Activated CD4-positive, alpha-beta T cell treated with anti-CD3 and anti-CD28 coated beads, Interleukin-2, amount 50 U/mL, for 48 hours (primary cell): ENCODE measurements around the gene C16orf90.
"Not testable (repeated sequence)": the region's sequence is repeated elsewhere in the genome, so short reads cannot be mapped to it uniquely, and the experiment has no call there.

Source experiments
- DNase-seq, 2 experiments: peaks; one replicate each; pipeline ENCODE4 v3.0.0-alpha.2; 2020

The C16orf90 gene

DNA sequence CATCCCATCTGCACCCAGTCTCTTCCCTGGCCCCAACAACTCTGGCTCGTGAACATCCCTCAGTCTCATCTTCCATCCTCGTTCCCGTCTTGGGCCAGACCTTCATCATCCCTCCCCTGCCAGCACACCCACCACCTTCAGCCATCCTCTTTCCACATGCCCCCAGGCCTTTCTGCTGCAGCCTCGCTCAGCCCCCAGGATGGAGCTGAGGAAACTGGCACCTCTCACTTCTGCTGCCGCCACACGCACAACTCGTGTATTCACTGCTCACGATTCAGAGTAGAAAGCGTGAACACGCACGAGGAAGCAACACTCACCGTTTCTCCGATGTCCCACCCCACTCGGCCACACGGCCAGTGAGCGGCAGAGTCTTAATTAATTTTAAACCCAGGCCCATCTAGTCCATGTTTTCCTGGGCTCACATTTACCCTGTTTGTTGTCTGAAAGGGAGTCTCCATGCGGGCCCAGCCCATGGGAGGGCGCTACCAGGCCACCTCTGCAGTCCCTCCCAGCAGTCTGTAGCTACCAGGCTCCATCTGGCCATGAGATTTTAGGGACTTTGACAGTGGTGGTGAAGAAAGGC lies 12.5 kb downstream of the C16orf90 start:
- no peak for DNase-seq

DNA sequence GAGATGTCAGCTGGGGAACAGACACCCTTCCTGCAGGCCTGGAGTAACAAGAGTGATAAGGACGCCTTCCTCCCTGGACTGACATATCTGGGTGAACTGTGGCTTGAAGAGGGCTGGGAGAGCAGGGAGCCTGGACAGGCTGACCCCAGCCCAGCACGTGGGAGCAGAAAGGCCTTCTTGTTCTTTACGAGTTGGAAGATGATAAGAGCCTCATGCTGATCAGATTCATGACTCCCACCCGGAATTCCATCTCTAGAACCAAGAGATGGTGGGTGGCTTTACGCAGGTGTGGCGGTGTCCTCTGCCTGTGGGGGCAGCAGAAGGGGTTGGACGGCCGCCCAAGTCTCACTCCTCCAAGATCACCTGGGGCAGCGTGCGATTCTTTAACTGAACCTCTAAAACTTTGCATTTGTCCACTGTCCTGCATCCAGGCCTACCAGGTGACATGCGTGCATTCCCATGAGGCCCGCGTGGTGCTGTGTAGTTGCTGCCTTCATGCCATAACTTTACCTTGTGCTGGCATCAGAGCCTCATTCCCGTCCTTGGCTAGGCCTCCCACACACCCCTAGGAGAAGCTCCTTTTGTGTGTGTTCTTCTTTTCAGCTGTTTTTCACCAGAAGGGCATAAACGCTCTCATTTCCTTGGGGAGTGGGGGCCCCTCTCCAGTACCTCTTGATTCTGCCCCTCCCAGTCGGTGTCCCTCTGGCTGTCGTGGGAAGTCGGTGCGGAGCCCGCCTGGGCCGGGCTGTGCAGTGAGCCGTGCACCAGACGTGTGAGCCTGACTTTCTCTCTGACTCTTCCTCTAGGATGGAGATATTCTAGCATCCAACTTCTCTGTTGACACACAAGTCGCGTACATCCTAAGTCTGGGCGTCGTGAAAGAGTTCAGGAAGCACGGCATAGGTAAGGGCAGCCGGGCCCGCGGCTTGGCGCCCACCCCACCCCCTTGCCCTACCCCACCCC lies 13.3 kb downstream of the C16orf90 start:
- DNase-seq: no peak

DNA sequence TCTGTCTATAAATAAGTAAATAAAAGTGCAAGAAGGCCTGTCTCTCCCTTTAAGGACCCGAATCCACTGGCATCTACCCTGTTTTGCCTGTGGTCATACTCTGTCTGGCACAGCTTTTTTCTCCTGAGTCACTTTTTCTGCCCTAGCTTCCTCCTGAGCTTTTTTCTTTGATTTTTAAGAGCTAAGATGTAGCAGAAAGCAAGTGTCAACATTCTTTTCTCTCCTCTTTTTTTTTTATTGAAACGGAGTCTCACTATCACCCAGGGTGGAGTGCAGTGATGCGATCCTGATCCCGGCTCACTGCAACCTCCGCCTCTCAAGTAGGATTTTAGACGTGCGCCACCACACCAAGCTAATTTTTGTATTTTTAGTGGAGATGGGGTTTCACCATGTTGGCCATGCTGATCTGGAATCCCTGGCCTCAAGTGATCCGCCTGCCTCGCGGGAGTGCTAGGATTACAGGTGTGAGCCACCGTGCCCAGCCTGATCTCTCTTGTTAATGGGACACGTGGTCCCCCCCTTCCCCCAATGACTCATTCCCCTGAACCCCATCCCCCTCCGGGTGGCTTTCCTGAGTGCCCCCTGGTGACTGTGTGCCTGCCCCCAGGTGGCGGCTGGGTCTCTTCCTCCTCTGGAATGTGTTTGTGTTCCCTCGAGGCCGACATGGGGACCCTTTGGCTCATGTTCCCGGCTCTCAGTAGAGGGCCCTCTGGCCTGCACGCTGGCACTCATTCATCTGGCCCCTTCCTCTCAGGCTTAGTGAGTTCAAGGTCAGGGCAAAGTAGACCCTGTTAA lies 14.2 kb downstream of the C16orf90 start:
- no peak for DNase-seq

DNA sequence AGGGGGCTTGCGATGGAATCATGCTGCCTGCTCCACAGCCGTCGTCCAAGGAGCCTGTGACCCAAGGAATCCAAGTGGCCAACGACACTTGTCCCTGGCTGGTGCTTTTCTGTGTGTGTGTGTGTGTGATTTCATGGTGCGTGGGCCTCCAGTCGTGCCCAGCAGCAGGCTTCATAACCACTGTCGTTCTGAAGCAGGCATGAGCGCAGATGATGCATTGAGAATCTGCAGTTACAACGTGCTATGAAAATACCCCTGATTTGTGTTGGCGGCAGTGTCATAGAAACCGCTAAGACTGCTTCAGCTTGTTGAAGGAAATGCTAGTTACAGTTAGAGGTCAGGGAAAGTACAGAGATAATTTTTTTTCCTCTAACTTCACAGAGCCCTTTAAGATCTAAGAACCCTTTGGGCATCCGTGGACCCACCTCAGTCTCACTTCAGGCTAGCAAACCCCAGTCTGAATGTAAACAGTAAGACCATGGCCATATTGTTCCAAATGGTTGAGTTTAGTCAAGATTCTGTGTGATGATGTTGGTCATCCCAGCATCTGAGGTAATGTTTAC lies 15.6 kb downstream of the C16orf90 start:
- no peak for DNase-seq

DNA sequence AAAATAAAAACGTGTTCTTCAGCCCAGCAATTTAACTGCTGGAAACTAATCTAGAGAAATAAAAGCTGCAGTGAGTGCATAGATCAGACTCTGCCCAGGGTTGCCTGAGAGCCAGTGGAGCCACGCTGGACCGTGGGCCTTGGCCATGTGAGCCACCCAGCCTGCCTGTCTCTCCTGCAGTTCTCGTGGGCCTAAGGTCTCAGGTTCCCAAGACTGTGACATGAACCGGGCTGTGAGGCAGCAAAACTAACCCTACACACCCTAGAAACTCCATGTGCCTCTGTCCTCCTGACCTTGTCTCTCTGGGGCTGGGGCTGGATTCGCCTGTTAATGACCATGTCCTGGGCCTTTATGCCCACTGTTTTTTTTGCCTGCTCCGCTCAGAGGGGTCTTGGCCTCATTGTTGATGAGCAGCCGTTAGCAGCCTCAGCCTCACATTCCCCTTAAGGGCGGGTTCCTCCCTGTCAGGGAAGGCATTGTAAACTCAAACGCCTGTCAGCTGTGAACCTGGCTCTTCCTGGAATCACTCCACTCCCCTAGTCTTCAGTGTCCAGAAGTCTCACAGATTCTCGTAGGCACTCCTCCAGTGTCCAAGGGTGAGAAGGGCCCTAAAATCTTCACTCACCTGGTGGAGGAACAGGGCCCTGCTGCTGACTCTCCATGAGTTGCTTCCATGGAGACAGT lies 16.9 kb downstream of the C16orf90 start:
- no peak for DNase-seq

DNA sequence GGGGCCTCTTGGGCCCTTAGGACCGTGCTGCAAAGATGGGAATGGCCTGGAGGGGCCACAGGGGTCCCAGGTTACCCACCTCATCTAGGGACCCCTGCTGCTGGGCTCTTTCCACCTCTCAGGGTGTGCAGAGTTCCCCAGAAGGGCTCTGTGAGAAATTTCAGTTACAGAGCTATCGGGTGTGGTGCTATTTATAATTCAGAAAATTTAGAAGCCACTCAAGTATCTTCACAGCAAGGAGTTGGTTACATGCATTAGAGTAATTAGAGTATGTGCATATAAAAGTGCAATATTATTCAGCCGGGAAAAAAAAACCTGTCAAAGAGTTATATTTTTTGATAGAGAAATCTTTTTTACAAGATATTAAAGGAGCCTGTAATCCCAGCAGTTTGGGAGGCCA lies 18.9 kb downstream of the C16orf90 start:
- DNase-seq: no peak

DNA sequence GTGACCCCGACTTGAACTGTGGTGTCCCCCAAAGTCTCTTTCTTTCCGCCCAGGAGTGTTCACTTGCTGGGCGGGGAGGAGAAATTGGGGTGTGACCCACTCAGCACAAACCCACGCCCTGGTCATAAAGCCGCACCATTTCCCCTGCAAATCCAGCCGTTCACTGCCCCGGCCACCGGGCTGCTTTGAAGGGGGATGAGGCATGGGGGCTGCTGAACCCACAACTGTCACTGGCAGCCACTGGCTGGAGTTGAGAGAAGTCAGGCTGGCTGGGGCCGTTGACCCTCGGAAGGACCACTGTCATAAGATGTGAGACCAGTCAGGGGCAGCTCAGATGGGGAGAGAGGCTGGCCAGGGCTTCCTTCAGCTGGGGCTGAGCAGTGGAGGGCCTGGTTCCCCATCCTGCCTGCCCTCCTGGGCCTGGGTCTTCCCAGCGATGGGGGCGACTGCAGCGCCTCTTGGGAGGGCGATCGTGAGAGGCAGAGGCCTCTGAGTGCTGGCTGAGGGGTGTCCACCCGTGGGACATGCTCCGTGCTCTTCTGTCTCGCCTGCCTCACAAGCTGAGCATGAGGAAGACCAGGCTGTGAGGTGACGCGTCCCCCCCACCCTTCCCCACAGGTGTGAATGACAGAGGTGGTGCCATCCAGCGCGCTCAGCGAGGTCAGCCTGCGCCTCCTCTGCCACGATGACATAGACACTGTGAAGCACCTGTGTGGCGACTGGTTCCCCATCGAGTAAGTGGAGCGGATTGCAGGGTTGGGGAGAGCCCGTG lies 19.5 kb downstream of the C16orf90 start:
- DNase-seq: no peak

DNA sequence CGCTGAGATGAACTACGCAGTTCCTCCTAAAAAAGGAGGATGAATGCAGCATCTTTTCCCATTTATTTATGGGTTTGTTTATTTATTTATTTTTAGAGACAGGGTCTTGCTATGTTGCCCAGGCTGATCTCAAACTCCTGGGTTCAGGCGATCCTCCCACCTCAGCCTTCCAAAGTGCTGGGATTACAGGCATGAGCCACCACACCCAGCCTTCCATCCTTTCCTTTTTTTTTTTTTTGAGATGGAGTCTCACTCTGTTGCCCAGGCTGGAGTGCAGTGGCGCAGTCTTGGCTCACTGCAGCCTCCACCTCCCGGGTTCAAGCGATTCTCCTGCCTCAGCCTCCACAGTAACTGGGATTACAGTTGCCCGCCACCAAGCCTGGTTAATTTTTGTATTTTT lies 20.4 kb downstream of the C16orf90 start:
- not testable (repeated sequence) for DNase-seq

DNA sequence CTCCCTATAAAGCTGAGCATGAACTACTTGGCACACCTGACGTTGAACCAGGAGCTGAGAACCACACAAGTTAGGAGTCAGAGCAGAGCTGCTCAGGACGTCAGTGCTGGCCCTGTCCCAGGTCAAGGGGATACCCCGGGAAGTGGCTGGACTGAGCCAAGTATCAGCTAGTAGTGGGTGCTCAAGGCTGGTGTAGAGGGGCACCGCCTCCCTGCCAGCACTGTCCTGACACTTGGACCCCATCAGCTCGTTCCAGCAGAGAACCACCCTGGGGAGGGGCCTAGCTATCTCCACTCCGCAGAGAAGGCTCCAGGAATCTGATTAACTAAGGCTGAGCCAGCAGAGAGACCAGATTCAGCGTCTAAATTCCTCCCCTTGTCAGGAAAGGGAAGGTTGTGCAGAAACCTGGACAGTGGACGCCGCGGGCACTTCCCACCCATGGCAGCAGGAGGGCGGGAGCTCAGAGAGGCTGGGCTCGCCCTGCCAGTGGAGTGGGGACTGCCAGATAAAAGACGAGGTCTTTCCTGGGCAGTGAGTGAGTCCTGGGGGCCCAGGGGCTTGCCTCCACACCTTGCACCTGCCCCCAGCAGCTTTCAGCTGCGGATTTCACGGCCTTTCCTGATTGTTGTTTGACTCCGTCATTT lies 21.0 kb downstream of the C16orf90 start:
- no peak for DNase-seq

DNA sequence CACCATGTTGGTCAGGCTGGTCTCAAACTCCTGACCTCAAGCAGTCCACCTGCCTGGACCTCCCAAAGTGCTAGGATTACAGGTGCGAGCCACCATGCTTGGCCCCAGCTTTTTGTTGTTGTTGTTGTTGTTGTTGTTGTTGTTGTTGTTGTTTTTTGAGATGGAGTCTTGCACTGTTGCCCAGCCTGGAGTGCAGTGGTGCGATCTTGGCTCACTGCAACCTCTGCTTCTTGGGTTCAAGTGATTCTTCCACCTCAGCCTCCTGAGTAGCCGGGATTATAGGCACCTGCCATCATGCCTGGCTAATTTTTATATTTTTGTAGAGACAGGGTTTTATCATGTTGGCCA lies 21.7 kb downstream of the C16orf90 start:
- not testable (repeated sequence) for DNase-seq

DNA sequence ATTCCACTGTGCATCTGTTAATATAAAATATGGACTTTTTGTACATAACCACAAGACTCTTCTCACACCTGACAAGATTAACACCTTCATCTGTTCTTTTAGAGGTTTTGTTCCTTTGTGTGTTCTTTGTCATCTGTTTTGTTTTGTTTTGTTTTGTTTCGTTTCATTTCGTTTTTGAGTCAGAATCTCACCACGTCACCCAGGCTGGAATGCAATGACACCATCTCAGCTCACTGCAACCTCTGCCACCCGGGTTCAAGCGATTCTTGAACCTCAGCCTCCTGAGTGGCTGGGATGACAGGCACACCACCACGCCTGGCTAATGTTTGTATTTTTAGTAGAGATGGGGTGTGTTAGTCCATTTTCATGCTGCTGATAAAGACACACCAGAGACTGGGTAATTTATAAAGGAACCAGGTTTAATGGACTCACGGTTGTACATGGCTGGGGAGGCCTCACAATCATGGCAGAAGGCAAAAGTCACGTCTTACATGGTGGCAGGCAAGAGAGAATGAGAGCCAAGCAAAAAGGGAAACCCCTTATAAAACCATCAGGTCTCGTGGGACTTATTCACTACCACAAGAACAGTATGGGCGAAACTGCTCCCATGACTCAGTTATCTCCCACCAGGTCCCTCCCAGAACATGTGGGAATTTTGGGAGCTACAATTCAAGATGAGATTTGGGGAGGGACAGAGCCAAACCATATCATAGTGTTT lies 22.3 kb downstream of the C16orf90 start:
- DNase-seq: peak in 1 of 2 experiments; percentile 19

DNA sequence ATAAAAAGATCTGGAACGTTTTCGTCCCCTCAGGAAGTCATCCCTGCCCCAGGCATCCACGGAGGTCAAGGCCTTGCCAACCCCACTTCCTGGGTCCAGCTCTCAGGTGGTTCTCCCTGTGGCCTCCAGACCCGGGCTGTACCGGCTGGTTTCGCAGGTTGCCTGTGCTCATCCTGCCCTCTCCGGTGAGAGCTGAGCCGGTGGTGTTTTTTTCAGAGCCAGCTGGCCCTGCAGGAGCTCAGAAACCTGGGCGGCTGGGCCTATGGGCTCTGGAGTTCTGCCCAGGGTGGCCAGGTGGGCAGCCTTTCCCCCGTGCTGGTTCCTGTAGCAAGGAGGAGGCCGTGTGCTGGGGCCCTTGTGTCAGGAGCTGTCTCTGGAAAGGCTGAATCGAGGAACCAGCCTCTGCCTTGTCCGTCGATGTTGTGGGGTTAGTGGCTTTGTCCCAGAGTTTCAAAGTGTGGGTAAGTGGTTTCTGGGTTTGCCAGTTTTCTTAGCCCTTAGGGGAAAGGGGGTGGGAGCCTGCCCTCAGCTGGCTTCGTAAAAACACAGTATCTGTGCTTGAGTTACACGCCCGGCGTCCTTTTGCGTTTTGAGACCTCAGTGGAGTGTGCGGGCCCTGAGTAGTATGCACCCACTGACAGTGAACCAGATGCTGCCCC lies 23.6 kb downstream of the C16orf90 start:
- DNase-seq: no peak

DNA sequence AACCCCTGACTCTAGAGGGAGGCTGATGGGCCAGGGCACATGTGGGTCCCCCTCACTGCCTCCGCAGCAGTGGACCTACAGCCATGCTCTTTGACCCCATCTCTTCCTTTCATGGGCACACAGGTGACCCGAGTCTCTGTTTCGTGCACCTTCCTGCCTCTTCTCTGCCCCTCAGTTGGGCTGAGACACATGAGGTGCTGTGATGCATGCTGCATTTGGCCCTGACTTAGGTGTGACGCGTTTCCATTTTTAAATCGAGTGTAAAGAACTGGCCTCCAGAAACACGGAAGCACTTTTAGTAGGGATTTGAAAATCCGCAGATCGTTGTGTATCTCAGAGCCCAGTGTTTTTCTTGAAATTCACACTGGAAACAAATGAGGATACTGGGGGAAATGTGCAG lies 24.6 kb downstream of the C16orf90 start:
- no peak for DNase-seq

DNA sequence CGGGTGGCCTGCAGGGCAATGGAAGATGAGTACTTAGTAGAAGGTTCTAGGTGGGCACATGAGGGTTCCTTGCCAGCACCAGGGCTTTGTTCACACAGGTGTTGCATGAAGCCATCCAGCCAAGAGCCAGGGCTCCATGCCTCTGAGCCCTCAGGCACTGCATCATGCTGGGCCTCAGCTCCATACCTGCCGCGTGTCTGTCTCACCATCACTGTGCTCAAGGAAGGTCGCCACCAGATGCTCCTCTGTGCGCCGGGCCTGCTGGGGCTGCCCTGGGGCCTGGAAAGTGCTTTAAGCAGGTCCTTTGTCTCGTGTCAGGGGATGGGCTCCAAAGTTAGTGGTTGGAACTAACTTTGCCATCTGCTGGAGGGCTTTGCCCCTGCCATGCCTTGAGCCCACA lies 25.6 kb downstream of the C16orf90 start:
- no peak for DNase-seq

DNA sequence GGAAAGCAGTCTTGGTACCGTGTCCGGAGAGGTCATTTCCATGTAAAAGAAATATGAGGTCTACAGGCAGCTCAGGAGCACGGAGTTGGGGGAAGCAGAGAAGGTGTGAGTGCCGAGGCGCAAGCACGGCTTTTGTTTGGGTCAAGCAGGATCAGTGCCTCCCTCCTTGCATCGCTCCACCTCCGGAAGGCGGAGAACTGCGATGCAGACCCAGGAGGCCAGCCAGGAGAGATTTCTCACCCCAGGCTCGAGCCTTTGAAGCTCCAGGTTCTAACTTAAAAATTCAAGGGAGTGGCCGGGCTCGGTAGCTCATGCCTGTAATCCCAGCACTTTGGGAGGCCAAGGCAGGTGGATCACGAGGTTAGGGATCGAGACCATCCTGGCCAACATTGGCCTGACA lies 26.8 kb downstream of the C16orf90 start:
- no peak for DNase-seq

DNA sequence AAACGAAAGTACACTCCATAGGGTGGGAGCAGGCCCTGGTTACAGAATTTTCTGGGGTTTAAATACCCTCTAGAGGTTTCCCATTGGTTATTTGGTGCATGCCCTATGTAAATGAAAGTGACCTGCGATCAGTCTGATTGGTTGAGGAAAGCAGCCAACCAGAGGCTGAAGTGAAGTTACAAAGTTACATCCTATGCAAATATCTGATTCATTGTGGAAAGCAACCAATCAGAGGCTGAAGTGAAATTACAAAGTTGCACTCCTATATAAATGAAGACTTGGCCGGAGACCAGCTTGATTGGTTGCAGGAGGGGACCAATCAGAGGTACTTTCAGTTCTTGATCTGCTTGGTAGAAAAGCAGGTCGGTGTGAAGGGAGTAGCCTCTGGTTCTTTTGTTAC lies 27.4 kb downstream of the C16orf90 start:
- no peak for DNase-seq

DNA sequence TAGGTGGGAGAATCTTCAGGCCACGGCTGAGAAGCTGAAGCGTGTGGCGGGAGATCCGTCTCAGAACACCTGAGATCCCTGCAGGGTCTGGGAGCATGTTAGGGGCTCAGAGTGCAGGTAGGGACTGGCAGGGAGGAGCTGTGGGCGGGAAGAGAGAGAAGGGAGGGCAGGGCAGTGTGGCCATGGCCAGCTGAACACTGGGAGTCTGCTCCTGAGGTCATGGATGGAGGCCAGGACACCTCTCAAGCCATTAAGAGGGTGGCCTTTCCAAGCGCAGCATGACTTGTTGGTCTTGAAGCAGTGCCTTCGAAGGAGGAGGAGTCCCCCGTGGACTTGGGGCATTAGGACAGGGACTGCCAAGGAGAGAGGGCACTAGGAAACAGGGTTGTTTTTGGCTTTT lies 28.1 kb downstream of the C16orf90 start:
- no peak for DNase-seq

DNA sequence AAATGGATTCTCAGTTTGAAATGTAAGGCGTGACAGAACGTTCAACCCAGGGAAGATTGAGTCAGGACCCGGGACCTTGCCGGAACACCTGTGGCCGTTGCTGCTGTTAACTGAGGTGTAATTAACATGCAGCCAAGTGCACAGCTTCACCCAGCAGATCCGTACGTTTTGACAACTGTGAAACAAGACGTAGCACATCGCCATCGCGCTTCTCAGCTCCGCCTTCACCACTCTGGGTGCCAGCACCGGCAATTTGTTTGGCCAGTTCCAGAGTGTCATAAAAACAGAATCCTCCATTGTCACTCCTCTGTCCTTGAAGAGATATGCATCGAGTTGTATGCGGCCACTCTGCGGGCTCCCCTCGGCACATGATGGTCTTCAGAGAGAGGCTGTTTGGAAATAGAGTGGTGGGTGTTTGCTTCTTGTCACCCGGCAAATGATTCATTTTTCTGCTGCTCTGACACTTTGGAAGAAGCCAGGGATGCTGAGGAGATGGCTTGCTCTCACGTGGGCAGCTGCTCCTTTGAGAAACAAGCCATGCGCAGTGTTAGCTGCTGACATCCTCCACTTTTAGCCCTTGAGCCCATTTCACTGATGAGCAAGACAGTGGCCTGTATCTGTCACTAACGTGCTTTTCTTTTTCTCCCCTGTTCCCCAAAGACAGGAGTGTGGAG lies 29.2 kb downstream of the C16orf90 start:
- DNase-seq: no peak

DNA sequence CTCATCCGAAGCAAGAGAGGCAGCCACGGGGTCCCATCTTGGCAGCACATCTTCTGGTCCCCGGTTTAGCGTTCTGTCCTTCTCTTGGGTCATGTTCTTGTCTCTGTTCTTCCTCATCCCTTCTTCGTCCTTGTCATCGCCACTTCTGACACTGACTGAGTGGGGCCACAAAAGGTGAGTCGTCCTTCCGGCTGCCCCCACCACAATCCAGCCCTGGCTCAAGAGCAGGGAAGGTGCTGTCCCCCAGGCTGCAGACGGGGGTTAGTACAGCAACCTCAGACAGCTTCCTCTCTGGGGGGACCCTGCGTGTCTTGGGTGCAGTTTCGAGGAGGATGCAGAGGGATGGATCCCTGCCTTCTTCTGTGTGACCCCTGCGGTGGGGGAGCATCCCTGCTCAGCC lies 30.0 kb downstream of the C16orf90 start:
- no peak for DNase-seq

DNA sequence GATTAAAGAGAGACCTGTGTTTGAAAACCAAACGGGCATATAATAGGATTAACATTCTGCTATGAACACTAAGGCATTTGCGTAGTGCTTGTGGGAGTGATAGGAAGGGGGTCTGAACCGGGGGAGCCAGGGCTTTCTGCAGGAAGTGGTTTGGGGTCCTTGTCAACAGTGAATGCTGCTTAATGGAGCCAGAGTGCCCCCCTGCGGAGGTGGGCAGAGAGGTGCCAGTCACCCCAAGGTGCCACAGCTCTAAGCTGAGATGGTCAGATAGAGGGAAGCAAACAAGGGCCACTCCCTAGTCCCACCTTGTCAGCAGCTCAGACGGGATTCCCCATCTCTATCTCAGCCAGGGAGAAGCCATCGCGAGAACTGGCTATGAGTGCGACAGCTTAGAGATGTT lies 34.1 kb downstream of the C16orf90 start:
- no peak for DNase-seq
